Sigmoid colon (tissue), 7 donors: ENCODE data around the gene CXCL3. TPM values are rescaled to one million over a fixed set of nuclear protein-coding genes. Genes with fewer than 3 reads are reported as not detected.

Experiments
- DNase-seq: peaks from one replicate; pipeline ENCODE4 v3.0.0-alpha.2; 2019
- H3K27ac ChIP-seq, 4 donors: fragments of 200-600 bp; sonication (generic); one replicate each; pipeline ENCODE4 v1.5.1; 2016 to 2019; ENCODE audit warnings: mild to moderate bottlenecking in 1 of 4
- H3K27me3 ChIP-seq, 3 donors: fragments of 200-600 bp; sonication (generic); one replicate each; pipeline ENCODE4 v1.5.1; 2019; ENCODE audit warnings: mild to moderate bottlenecking in 1 of 3
- H3K36me3 ChIP-seq, 4 donors: fragments of 200-600 bp; sonication (generic); one replicate each; pipeline ENCODE4 v1.5.1; 2016 to 2019
- H3K4me1 ChIP-seq, 4 donors: fragments of 200-600 bp; sonication (generic); one replicate each; pipeline ENCODE4 v1.5.1; 2017 to 2019
- H3K4me3 ChIP-seq, 4 donors: fragments of 200-600 bp; sonication (generic); one replicate each; pipeline ENCODE4 v1.5.1; 2017 to 2019; ENCODE audit warnings: mild to moderate bottlenecking in 2 of 4, moderate library complexity in 1 of 4
- H3K9me3 ChIP-seq, 4 donors: fragments of 200-600 bp in 3 of 4; sonication (generic) in 3 of 4; one replicate each; pipeline versions ENCODE4 v1.5.1 to v1.6.1; 2013 to 2019
- EP300 ChIP-seq, 4 donors: sonication (generic); formaldehyde crosslinking; IDR thresholded peaks; one replicate each; pipeline ENCODE4 v1.6.1; 2017; ENCODE audit warnings: antibody characterized with exemption in 4 of 4
- POLR2A ChIP-seq, 2 donors: fragments of 450-650 bp; IDR thresholded peaks; one replicate each; pipeline ENCODE4 v1.6.1; 2016; ENCODE audit warnings: antibody characterized with exemption in 2 of 2, mild to moderate bottlenecking in 2 of 2, moderate library complexity in 2 of 2
- POLR2AphosphoS5 ChIP-seq, 4 donors: sonication (generic); formaldehyde crosslinking; IDR thresholded peaks; one replicate each; pipeline ENCODE4 v1.6.1; 2017; ENCODE audit warnings: antibody characterized with exemption in 4 of 4
- WGBS, 2 donors: extraction: QIAGEN DNeasy Blood & Tissue Kit; methylation state at CpG; one replicate each; pipeline ENCODE4 v1.1.7; 2013; 5-methylcytosine and 5-hydroxymethylcytosine counted together
- intact Hi-C: fragments of 100-400 bp; cut with DNase I; formaldehyde crosslinking; loops from one replicate; pipeline ENCODE4 v1.15.1; 2023
- polyA plus RNA-seq, 3 donors: library from polyadenylated mRNA; stranded (reverse); fragments of 200-250 nt; gene quantifications; one replicate each; pipeline ENCODE4 v1.2.3, GENCODE V29; 2013
- total RNA-seq, 4 donors: library from RNA; depleted of rRNA; stranded (reverse); fragments of >200 nt; gene quantifications; one replicate each; pipeline ENCODE4 v1.1.0, GENCODE V29; 2016
- TF ChIP-seq, protein P1 (sequence below), 4 experiments: fragments of 450-650 bp in 3 of 4; fragments of 200-600 bp in 1 of 4; IDR thresholded peaks; one replicate each; pipeline ENCODE4 v1.5.1; 2016 to 2019; ENCODE audit warnings: antibody characterized with exemption in 4 of 4, mild to moderate bottlenecking in 3 of 4, moderate library complexity in 2 of 4
- donor health status: healthy with polysubstance abuse.
- donor health status: Bipolar disorder and iron deficiency.
- donor health status: healthy.

The CXCL3 gene
- total and polyA plus RNA-seq, 7 donors = 2.4 to 82.2 (median 4.1) TPM; not detected in 3

DNA sequence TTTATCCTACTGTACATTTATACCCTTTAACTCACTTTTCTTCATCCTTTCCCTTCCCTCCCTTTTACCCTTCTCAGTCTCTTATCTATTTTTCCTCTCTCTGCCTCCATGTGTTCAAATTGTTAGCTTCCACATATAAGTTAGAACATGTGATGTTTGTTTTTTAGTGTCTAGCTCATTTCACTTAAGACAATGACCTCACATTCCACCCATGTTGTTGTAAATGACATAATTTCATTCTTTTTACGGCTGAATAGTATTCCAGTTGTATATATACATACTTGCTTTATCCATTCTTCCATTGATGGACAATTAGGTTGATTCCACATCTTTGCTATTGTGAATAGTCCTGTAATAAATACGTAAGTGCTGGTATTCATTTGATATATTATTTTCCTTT lies 7.3 kb upstream of the CXCL3 start:
- TF ChIP-seq, protein P1, sequence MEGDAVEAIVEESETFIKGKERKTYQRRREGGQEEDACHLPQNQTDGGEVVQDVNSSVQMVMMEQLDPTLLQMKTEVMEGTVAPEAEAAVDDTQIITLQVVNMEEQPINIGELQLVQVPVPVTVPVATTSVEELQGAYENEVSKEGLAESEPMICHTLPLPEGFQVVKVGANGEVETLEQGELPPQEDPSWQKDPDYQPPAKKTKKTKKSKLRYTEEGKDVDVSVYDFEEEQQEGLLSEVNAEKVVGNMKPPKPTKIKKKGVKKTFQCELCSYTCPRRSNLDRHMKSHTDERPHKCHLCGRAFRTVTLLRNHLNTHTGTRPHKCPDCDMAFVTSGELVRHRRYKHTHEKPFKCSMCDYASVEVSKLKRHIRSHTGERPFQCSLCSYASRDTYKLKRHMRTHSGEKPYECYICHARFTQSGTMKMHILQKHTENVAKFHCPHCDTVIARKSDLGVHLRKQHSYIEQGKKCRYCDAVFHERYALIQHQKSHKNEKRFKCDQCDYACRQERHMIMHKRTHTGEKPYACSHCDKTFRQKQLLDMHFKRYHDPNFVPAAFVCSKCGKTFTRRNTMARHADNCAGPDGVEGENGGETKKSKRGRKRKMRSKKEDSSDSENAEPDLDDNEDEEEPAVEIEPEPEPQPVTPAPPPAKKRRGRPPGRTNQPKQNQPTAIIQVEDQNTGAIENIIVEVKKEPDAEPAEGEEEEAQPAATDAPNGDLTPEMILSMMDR (IDR thresholded peaks at IDR 0.05) = no peak
- TF ChIP-seq POLR2AphosphoS5 (IDR thresholded peaks at IDR 0.05) = no peak
- TF ChIP-seq EP300 (IDR thresholded peaks at IDR 0.05) = no peak
- TF ChIP-seq POLR2A (IDR thresholded peaks at IDR 0.05) = no peak
- Histone ChIP-seq H3K4me3 (no peak overlapping the region), H3K27me3 (no peaks in the 10 kb centered on the region), H3K27ac (no peak overlapping the region), H3K36me3 (no peaks in the 10 kb centered on the region), H3K9me3 (peaks cover 0 to 8% (median 2%) of the 10 kb centered on the region in 4 donors), H3K4me1 (no peaks in the 10 kb centered on the region)
- intact Hi-C loops = no loop called here
- no peak for DNase-seq
- 92 to 94% methylated on average over 2 of the region's 2 CpGs for WGBS, 2 donors

DNA sequence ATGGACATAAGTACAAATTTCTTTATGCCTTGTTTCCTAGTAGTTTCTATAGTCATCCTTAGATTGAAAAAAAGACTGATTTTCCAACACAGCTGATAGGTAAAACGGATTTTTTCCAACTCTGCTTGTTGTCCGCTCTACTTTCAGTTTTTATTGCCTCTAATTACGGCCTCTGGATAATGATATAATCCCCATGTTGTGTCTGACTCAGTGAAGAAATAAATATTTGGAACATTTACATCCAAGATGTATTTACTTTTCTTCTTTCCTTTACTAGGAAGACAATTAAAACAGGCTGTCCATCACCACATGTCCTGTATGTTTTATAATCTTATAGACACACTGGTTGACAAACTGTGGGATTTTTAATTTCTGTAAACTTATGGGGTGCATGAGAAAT lies 6.8 kb upstream of the CXCL3 start:
- peaks cover 0 to 8% (median 2%) of the 10 kb centered on the region in 4 donors for H3K9me3 ChIP-seq
- TF ChIP-seq POLR2AphosphoS5 (IDR thresholded peaks at IDR 0.05) (no peak), EP300 (IDR thresholded peaks at IDR 0.05) (no peak), POLR2A (IDR thresholded peaks at IDR 0.05) (no peak)
- TF ChIP-seq, protein P1 (IDR thresholded peaks at IDR 0.05) = no peak

DNA sequence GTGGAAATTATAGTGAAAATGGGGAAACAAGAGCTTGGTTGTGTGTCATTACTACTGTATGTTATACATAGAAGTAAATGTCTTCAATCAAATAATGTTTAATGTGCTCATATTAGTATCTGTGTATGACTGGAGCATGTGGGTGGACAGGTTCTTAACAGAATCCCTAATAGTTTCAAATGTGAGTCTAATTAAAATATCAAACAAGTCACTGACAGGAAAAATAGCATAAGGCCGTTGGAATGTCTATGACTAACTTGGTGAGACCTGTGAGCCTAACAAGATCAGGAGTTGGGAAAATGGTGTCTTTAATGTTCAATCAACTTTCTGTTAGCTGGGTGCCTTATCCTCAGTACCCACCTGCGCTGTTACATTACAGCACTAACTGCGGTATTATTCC lies 6.2 kb upstream of the CXCL3 start:
- intact Hi-C loops = no loop called here
- 89 to 91% methylated on average over 3 of the region's 3 CpGs for WGBS, 2 donors

More for the DNA sequence above, 6.8 kb upstream of the CXCL3 start:
- Histone ChIP-seq H3K27ac (no peak overlapping the region), H3K4me3 (no peak overlapping the region), H3K27me3 (no peaks in the 10 kb centered on the region), H3K4me1 (no peaks in the 10 kb centered on the region), H3K36me3 (no peaks in the 10 kb centered on the region)
- no peak for DNase-seq
- intact Hi-C loops = no loop called here
- 12 to 53% methylated on average over 3 of the region's 3 CpGs for WGBS, 2 donors

DNA sequence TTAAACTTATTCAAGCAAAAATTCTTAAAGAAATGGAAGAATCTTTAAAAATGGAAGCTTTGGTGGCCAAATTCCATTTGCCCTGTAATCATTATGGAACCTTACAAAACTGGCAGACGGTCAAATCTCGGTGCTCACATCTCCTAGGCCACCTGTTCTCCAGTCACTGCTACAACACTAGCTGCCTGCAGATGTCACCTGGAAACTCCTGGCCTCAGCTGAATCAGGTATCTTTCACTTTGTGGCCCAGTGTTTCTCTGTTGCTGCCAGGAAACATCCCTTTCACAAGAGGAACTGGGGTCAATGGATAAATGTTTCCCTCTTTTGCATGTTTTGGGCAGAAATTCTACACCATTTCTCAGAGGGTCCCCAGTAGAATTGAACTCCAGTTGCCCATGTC lies 4.2 kb upstream of the CXCL3 start:
- Histone ChIP-seq H3K27me3 (no peaks in the 10 kb centered on the region), H3K9me3 (peaks cover 0 to 8% (median 2%) of the 10 kb centered on the region in 4 donors), H3K27ac (no peak overlapping the region), H3K4me3 (no peak overlapping the region), H3K4me1 (peaks cover 0 to 10% (median 6%) of the 10 kb centered on the region in 4 donors), H3K36me3 (no peaks in the 10 kb centered on the region)
- no peak for DNase-seq
- no peak for TF ChIP-seq POLR2A (IDR thresholded peaks at IDR 0.05)
- TF ChIP-seq, protein P1 (IDR thresholded peaks at IDR 0.05) = no peak
- no peak for TF ChIP-seq EP300 (IDR thresholded peaks at IDR 0.05)
- no peak for TF ChIP-seq POLR2AphosphoS5 (IDR thresholded peaks at IDR 0.05)
- 14 to 58% methylated on average over 2 of the region's 2 CpGs for WGBS, 2 donors
- intact Hi-C loops = no loop called here

More for the DNA sequence above, 6.2 kb upstream of the CXCL3 start:
- TF ChIP-seq POLR2AphosphoS5 (IDR thresholded peaks at IDR 0.05) = no peak
- TF ChIP-seq EP300 (IDR thresholded peaks at IDR 0.05) = no peak
- TF ChIP-seq POLR2A (IDR thresholded peaks at IDR 0.05) = no peak
- TF ChIP-seq, protein P1 (IDR thresholded peaks at IDR 0.05) = no peak
- Histone ChIP-seq H3K27ac (no peak overlapping the region), H3K9me3 (peaks cover 0 to 8% (median 2%) of the 10 kb centered on the region in 4 donors), H3K4me1 (peaks cover 0 to 3% (median 0%) of the 10 kb centered on the region in 4 donors), H3K36me3 (no peaks in the 10 kb centered on the region), H3K4me3 (no peak overlapping the region), H3K27me3 (no peaks in the 10 kb centered on the region)
- DNase-seq = no peak

DNA sequence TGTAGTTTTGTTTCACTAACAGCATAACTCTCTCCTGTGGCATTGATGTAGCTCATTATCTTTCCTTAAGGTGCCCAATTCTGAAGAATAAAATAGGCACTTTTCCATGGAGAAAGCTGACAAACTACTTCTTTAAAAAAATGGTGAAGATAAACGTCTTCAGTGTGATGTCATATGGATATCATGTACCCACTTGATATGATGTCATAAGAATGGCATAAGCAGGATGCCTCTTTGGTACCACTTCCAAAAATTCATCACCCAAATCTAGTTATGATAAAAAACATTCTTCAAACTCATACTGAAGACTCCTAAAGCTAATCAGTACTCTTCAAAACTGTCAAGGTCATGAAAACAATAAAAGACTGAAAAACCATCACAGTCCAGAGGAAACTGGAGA lies 2.9 kb upstream of the CXCL3 start:
- no peaks in the 10 kb centered on the region for H3K36me3 ChIP-seq
- WGBS, 2 donors = 50 to 69% methylated on average over 1 of the region's 1 CpG
- DNase-seq = no peak
- H3K9me3 ChIP-seq = peaks cover 0 to 2% (median 0%) of the 10 kb centered on the region in 4 donors
- H3K4me1 ChIP-seq = peaks cover 0 to 14% (median 7%) of the 10 kb centered on the region in 4 donors
- H3K4me3 ChIP-seq = no peak overlapping the region
- H3K27ac ChIP-seq = no peak overlapping the region
- no peaks in the 10 kb centered on the region for H3K27me3 ChIP-seq
- intact Hi-C loops = no loop called here
- no peak for TF ChIP-seq POLR2A (IDR thresholded peaks at IDR 0.05)
- TF ChIP-seq, protein P1 (IDR thresholded peaks at IDR 0.05) = no peak
- no peak for TF ChIP-seq EP300 (IDR thresholded peaks at IDR 0.05)
- no peak for TF ChIP-seq POLR2AphosphoS5 (IDR thresholded peaks at IDR 0.05)
